K562 (cell line): Measurements from ENCODE around the gene PPIL1. TPM values are rescaled to one million over a fixed set of nuclear protein-coding genes. Genes with fewer than 3 reads are reported as not detected.

ENCODE experiments used
- ATAC-seq: fragments of 200-7000 bp; cut with Tn5 transposase; 3 replicates; pipeline ENCODE4 v1.9.1; 2020; ENCODE audit warnings: moderate library complexity
- BruUV-seq: library from RNA; stranded (reverse); fragments of 400-500 nt; replicated peaks from 2 replicates; lab custom pipeline; 2021; lab: Mats Ljungman, UMichigan
- CTCF ChIA-PET: fragments of 300-600 bp; formaldehyde crosslinking; extraction: SDS; loops from one replicate; lab custom pipeline; 2021; ENCODE audit warnings: low intra/inter-chr PET ratio; lab: Yijun Ruan, JAX
- POLR2A ChIA-PET: fragments of 300-600, 350-650 bp; sonication (Branson Sonifier 250); formaldehyde crosslinking; extraction: SDS; loops from one replicate; lab custom pipeline; 2021; ENCODE audit warnings: antibody characterized with exemption, inconsistent platforms; lab: Yijun Ruan, JAX
- DNase-seq, 4 experiments: peaks; one replicate each; pipeline versions ENCODE4 v3.0.0 to v3.0.0-alpha.2; 2011 to 2018; ENCODE audit warnings: low spot score in 3 of 4, mixed read lengths in 3 of 4; ENCODE audit errors: extremely low read depth in 1 of 4
- FAIRE-seq: peaks from 2 replicates; lab custom pipeline; 2011; peaks lifted over from hg19 to GRCh38; lab: Jason Lieb, UNC
- H2AFZ ChIP-seq: 2 replicates; pipeline ENCODE4 v1.6.0; 2011; ENCODE audit warnings: low read depth, low read length, control low read depth, inconsistent platforms
- H3K27ac ChIP-seq: fragments of 200-600 bp; 3 replicates; pipeline ENCODE4 v1.8.0; 2011; ENCODE audit warnings: low read depth, mild to moderate bottlenecking, control low read depth, inconsistent platforms, low read length, moderate library complexity, mixed read lengths; ENCODE audit errors: extremely low read depth
- H3K27me3 ChIP-seq, 2 experiments: fragments of 300-600 bp in 1 of 2; 2 replicates in 1 of 2; 3 replicates in 1 of 2; pipeline versions ENCODE4 v1.6.0 to v1.8.0; 2011; ENCODE audit warnings: inconsistent platforms in 2 of 2, low read length in 2 of 2, mild to moderate bottlenecking in 1 of 2, mixed read lengths in 1 of 2, moderate library complexity in 1 of 2; ENCODE audit not compliant: control insufficient read depth in 2 of 2, insufficient read depth in 2 of 2
- H3K36me3 ChIP-seq: fragments of 300-600 bp; 3 replicates; pipeline ENCODE4 v1.8.0; 2011; ENCODE audit warnings: mild to moderate bottlenecking, low read length, inconsistent platforms; ENCODE audit not compliant: control insufficient read depth, insufficient read depth
- H3K4me1 ChIP-seq, 2 experiments: fragments of 200-600 bp in 1 of 2; replicated peaks in 1 of 2; 2 replicates in 1 of 2; 3 replicates in 1 of 2; pipeline versions ENCODE4 v1.5.1 to v1.8.0; 2011; ENCODE audit warnings: inconsistent platforms in 2 of 2, low read length in 2 of 2, mild to moderate bottlenecking in 1 of 2, mixed read lengths in 1 of 2, moderate library complexity in 1 of 2; ENCODE audit not compliant: control insufficient read depth in 2 of 2, insufficient read depth in 2 of 2
- H3K4me2 ChIP-seq: 2 replicates; pipeline ENCODE4 v1.6.1; 2011; ENCODE audit warnings: low read length, control low read depth, inconsistent platforms, mixed read lengths; ENCODE audit not compliant: insufficient read depth
- H3K4me3 ChIP-seq: fragments of 200-600 bp; sonication (generic), shearing (Covaris generic); 2 replicates; pipeline ENCODE4 v1.5.1; 2016; ENCODE audit warnings: control low read depth, inconsistent platforms
- H3K79me2 ChIP-seq: fragments of 200-600 bp; 3 replicates; pipeline ENCODE4 v1.8.0; 2011; ENCODE audit warnings: low read length, inconsistent platforms; ENCODE audit not compliant: control insufficient read depth, insufficient read depth
- H3K9ac ChIP-seq, 2 experiments: 2 replicates each; pipeline versions ENCODE4 v1.6.0 to v1.6.1; 2011; ENCODE audit warnings: low read depth in 2 of 2, low read length in 2 of 2, control low read depth in 1 of 2, inconsistent platforms in 1 of 2, mild to moderate bottlenecking in 1 of 2, mixed read lengths in 1 of 2; ENCODE audit not compliant: insufficient read depth in 1 of 2
- H3K9me1 ChIP-seq: one replicate; pipeline ENCODE4 v1.6.0; 2011; ENCODE audit warnings: inconsistent platforms, mild to moderate bottlenecking, low read length, moderate library complexity; ENCODE audit not compliant: control insufficient read depth, insufficient read depth
- H3K9me3 ChIP-seq: replicated peaks from 2 replicates; pipeline ENCODE4 v1.5.1; 2011; ENCODE audit warnings: low read depth, low read length, inconsistent platforms; ENCODE audit not compliant: control insufficient read depth, insufficient read depth
- H4K20me1 ChIP-seq: replicated peaks from 2 replicates; pipeline ENCODE4 v1.6.1; 2011; ENCODE audit warnings: low read length, inconsistent platforms, mixed read lengths; ENCODE audit not compliant: control insufficient read depth, insufficient read depth
- ATF1 ChIP-seq, 2 experiments: fragments of 450-650 bp in 1 of 2; IDR thresholded peaks; 2 replicates each; pipeline ENCODE4 v1.6.1; 2016; ENCODE audit warnings: missing compliant biosample characterization in 1 of 2, missing genetic modification characterization in 1 of 2
- CBFA2T2 ChIP-seq: fragments of 450-650 bp; conservative IDR thresholded peaks from 2 replicates; pipeline ENCODE4 v1.6.1; 2017; ENCODE audit warnings: mild to moderate bottlenecking
- ESRRA ChIP-seq: fragments of 450-650 bp; IDR thresholded peaks from 2 replicates; pipeline ENCODE4 v1.6.1; 2014; ENCODE audit warnings: low read depth, mild to moderate bottlenecking, moderate library complexity, borderline replicate concordance
- KDM1A ChIP-seq, 2 experiments: fragments of 450-650 bp; IDR thresholded peaks; 2 replicates each; pipeline ENCODE4 v1.6.1; 2016; ENCODE audit warnings: mild to moderate bottlenecking in 2 of 2
- KLF1 ChIP-seq: fragments of 450-650 bp; IDR thresholded peaks from 2 replicates; pipeline ENCODE4 v1.6.1; 2016; ENCODE audit warnings: missing genetic modification characterization, missing compliant biosample characterization
- MAFF ChIP-seq: IDR thresholded peaks from 2 replicates; pipeline ENCODE4 v1.6.1; 2012; ENCODE audit warnings: low read length, improper control_type of control experiment
- MAFK ChIP-seq: IDR thresholded peaks from 2 replicates; pipeline ENCODE4 v1.6.1; 2011; ENCODE audit warnings: low read length, improper control_type of control experiment
- RNF219 ChIP-seq: fragments of 250-450 bp; sonication (Bioruptor Pico); IDR thresholded peaks from 2 replicates; pipeline ENCODE4 v1.5.0; 2022; ENCODE audit warnings: mild to moderate bottlenecking
- SPI1 ChIP-seq: IDR thresholded peaks from 2 replicates; pipeline ENCODE4 v1.6.1; 2011; ENCODE audit warnings: low read depth, low read length, control low read depth, borderline replicate concordance
- TEAD4 ChIP-seq, 2 experiments: sonication (generic) in 1 of 2; formaldehyde crosslinking in 1 of 2; IDR thresholded peaks; 2 replicates each; pipeline versions ENCODE4 v1.6.1 to v1.8.0; 2012 to 2022; ENCODE audit warnings: borderline replicate concordance in 1 of 2, inconsistent platforms in 1 of 2, low read length in 1 of 2, mild to moderate bottlenecking in 1 of 2, missing genetic modification reagents in 1 of 2
- ZNF764 ChIP-seq: fragments of 250-450 bp; sonication (Bioruptor Pico); IDR thresholded peaks from 2 replicates; pipeline ENCODE4 v1.4.0; 2020; ENCODE audit warnings: low read depth, mild to moderate bottlenecking, moderate library complexity
- WGBS: fragments of 100-300 bp; shearing (Covaris generic); methylation state at CpG from one replicate; pipeline ENCODE4 v1.1.6; 2016; ENCODE audit warnings: low coverage, mixed read lengths; ENCODE audit not compliant: insufficient coverage; ENCODE audit errors: missing lambda C conversion rate; 5-methylcytosine and 5-hydroxymethylcytosine counted together
- in situ Hi-C: fragments of 300-500 bp; cut with MboI; formaldehyde crosslinking; loops from 4 replicates; pipeline ENCODE4 v1.15.0; 2018; ENCODE audit warnings: inconsistent platforms, mixed read lengths
- intact Hi-C: fragments of 100-400 bp; cut with micrococcal nuclease; formaldehyde crosslinking; loops from 2 replicates; pipeline ENCODE4 v1.14.2; 2022
- polyA plus RNA-seq, 8 experiments: library from polyadenylated mRNA; depleted of rRNA in 4 of 8; stranded (reverse) in 5 of 8; unstranded in 3 of 8; fragments of >200 nt; fragmentation: Nextera tagmentation in 2 of 8; fragmentation: Illumina TruSeq in 1 of 8; extraction: Ambion mirVana in 2 of 8; extraction: Trizol in 1 of 8; gene quantifications; 2 replicates each; pipeline versions ENCODE4 v1.2.1 to v1.2.3, GENCODE V29; 2011 to 2014; ENCODE audit warnings: inconsistent platforms in 1 of 8, missing spikeins in 1 of 8
- total RNA-seq, 7 experiments: library from RNA; depleted of rRNA in 6 of 7; stranded (reverse); fragments of >200 nt in 6 of 7; fragmentation: Illumina TruSeq in 2 of 7; extraction: Trizol in 2 of 7; gene quantifications; 2 replicates each; pipeline versions ENCODE4 v1.2.1 to v1.2.3, GENCODE V29; 2011 to 2021; ENCODE audit warnings: low replicate concordance in 1 of 7

PPIL1 gene
- total and polyA plus RNA-seq, 9 of the 15 experiments (the other 6 are each of a cell fraction or from before 2014, with no cell fraction given) = 65.8 to 205 (median 130) TPM

DNA sequence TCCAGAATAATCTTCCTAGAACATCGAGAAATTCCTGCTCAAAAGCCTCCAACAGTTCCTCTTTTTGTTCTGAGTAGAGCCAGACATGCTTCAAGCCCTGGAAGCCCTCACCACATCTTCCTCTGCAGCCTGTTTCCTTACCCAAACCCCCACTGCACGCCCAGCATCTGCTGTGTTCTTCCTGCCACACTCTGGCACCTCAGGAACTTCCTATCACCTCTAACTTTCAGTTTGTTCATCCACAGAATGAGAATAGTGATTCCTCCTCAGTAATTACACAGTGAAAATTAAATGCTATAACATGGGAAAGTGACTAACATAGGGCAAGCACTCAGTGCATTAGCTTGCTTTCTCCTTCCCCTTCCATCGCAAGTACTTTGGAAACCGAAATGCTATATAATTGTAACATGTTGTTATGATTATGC lies 37.4 kb upstream of the PPIL1 start:
- H3K4me2 ChIP-seq = no peak overlapping the region
- ChIA-PET POLR2A (interaction anchor here (1.4 kb wide), 1 partner anchor 15 kb away, joined by 5 read pairs; no protein-coding TSS in a partner anchor), CTCF (no interaction called here)
- 0 out of 2 replicates have a peak, but pooled peaks cover 3% of the 10 kb centered on the region for H4K20me1 ChIP-seq
- WGBS = 72% methylated on average over 4 of the region's 4 CpGs
- FAIRE-seq (no peak), DNase-seq (no peak), ATAC-seq (no peak)
- H2AFZ ChIP-seq = no peak overlapping the region
- in situ Hi-C loops = no loop called here
- intact Hi-C loops = loop anchor here (10.0 kb wide), 1 partner anchor 103 kb away; no protein-coding TSS in a partner anchor
- no peaks in the 10 kb centered on the region for H3K9me1 ChIP-seq
- H3K4me3 ChIP-seq = no peak overlapping the region
- TF ChIP-seq SPI1 (peak; percentile 89), ZNF764 (CRISPR knock-in tag) (no peak)
- H3K79me2 ChIP-seq = no peaks in the 10 kb centered on the region
- no peaks in the 10 kb centered on the region for H3K27me3 ChIP-seq
- peaks cover 92% of the 10 kb centered on the region for H3K36me3 ChIP-seq
- peaks cover 0 to 10% of the 10 kb centered on the region in 2 experiments; a peak in 3 of 5 replicates for H3K4me1 ChIP-seq
- BruUV-seq = no TSS peak
- no peaks in the 10 kb centered on the region for H3K9me3 ChIP-seq
- H3K9ac ChIP-seq = no peak overlapping the region; a peak in 1 of 4 replicates
- H3K27ac ChIP-seq = no peak overlapping the region

GRCh38 chr6:36908747-36909146 lies 34.1 kb upstream of the PPIL1 start:
- Histone ChIP-seq H3K79me2 (no peaks in the 10 kb centered on the region), H3K4me2 (no peak overlapping the region), H3K4me3 (no peak overlapping the region), H3K36me3 (peaks cover 91% of the 10 kb centered on the region), H4K20me1 (0 out of 2 replicates have a peak, but pooled peaks cover 3% of the 10 kb centered on the region), H3K9me3 (no peaks in the 10 kb centered on the region), H2AFZ (no peak overlapping the region), H3K27me3 (no peaks in the 10 kb centered on the region), H3K4me1 (peaks cover 0 to 10% of the 10 kb centered on the region in 2 experiments; a peak in 3 of 5 replicates), H3K9me1 (no peaks in the 10 kb centered on the region), H3K27ac (0 out of 3 replicates have a peak overlapping the region, but pooled peaks have one; percentile 25), H3K9ac (peak overlapping the region; percentile 21 to 70; a peak in 2 of 4 replicates)
- 39% methylated on average over 2 of the region's 2 CpGs for WGBS
- ATAC-seq (peak; percentile 69), DNase-seq (peak; percentile 34 to 59 (median 36)), FAIRE-seq (peak; percentile 44)
- in situ Hi-C loops (no loop called here), intact Hi-C loops (no loop called here)
- ChIA-PET POLR2A (interaction anchor here (0.9 to 1.1 kb wide), 2 partner anchors 36 to 129 kb away, joined by 3 to 5 read pairs; no protein-coding TSS in a partner anchor), CTCF (no interaction called here)
- BruUV-seq = no TSS peak
- peak; percentile 77 for TF ChIP-seq MAFK
- no peak for TF ChIP-seq RNF219
- TF ChIP-seq CBFA2T2 = peak; percentile 54
- TF ChIP-seq TEAD4 (IDR thresholded peaks at IDR 0.05; ENCODE audit: low read length) = peak; percentile 50; the same call in 1 of the 2 replicates
- TF ChIP-seq TEAD4 (CRISPR knock-in tag; IDR thresholded peaks at IDR 0.05; ENCODE audit: borderline replicate concordance) = no peak
- TF ChIP-seq MAFF = peak; percentile 53; the same call in 1 of the 2 replicates
- no peak for TF ChIP-seq KLF1 (tag)
- TF ChIP-seq ATF1 (CRISPR knock-in tag; IDR thresholded peaks at IDR 0.05) = no peak
- TF ChIP-seq ATF1 (tag; IDR thresholded peaks at IDR 0.05) = 0 out of 2 replicates have a peak, but pooled peaks have one; percentile 17
- TF ChIP-seq KDM1A (IDR thresholded peaks at IDR 0.05) = peak; percentile 39 to 61
- peak; percentile 55; the same call in 1 of the 2 replicates for TF ChIP-seq ESRRA
